ENCODE results near the gene RHCG.

Gene RHCG

GRCh38 chr15:89444241-89445225 lies 51.9 kb downstream of the RHCG start:
- no peaks in the 10 kb centered on the region for H3K36me3 ChIP-seq (ENCODE audit: control insufficient read depth in 1 of 2, insufficient read depth in 2 of 2, low read depth in 1 of 2, low read length in 2 of 2)
- no peak overlapping the region for H3K23ac ChIP-seq (ENCODE audit: low read length in 2 of 2)
- H2AK5ac ChIP-seq (ENCODE audit: low read length, severe bottlenecking), result no peak overlapping the region
- no peak overlapping the region for H3K9ac ChIP-seq (ENCODE audit: low read length)
- H3K27me3 ChIP-seq (ENCODE audit: control insufficient read depth in 1 of 2, insufficient read depth in 1 of 2, low read length in 2 of 2), result peaks cover 62 to 88% of the 10 kb centered on the region in 2 experiments
- H2BK120ac ChIP-seq (ENCODE audit: low read depth, low read length), result no peak overlapping the region
- H3K4me2 ChIP-seq (ENCODE audit: low read length, poor library complexity, severe bottlenecking), result no peak overlapping the region
- H3K4me1 ChIP-seq (ENCODE audit: control insufficient read depth, insufficient read depth, low read depth, low read length), result no peaks in the 10 kb centered on the region
- no peak overlapping the region for H2BK12ac ChIP-seq (ENCODE audit: low read length in 2 of 2)
- no peaks in the 10 kb centered on the region for H3K79me1 ChIP-seq (replicated peaks; ENCODE audit: low read length, poor library complexity, severe bottlenecking)
- no peaks in the 10 kb centered on the region for H3K9me3 ChIP-seq (ENCODE audit: control insufficient read depth, low read length)
- H2BK5ac ChIP-seq (ENCODE audit: low read depth, low read length, poor library complexity, severe bottlenecking), result no peak overlapping the region
- no peak overlapping the region for H3K27ac ChIP-seq (ENCODE audit: low read length, poor library complexity, severe bottlenecking)
- no peak overlapping the region for H3K4ac ChIP-seq (ENCODE audit: low read depth in 1 of 2, low read length in 2 of 2)
- H4K8ac ChIP-seq (ENCODE audit: low read length), result no peak overlapping the region
- no peak for DNase-seq
- no peak overlapping the region for H4K91ac ChIP-seq (ENCODE audit: low read length)
- 27% methylated on average over 17 of the region's 17 CpGs for WGBS
- H3K14ac ChIP-seq (ENCODE audit: low read length in 2 of 2), result no peak overlapping the region
- no peak overlapping the region for H3K18ac ChIP-seq (ENCODE audit: low read depth in 1 of 2, low read length in 2 of 2)
- no peak overlapping the region for H3K4me3 ChIP-seq (ENCODE audit: insufficient read depth in 1 of 2, low read depth in 1 of 2, low read length in 2 of 2)
- H2AFZ ChIP-seq (ENCODE audit: low read depth, low read length), result no peak overlapping the region
- no peak overlapping the region for H2BK15ac ChIP-seq (ENCODE audit: low read depth, poor library complexity, severe bottlenecking)

DNA sequence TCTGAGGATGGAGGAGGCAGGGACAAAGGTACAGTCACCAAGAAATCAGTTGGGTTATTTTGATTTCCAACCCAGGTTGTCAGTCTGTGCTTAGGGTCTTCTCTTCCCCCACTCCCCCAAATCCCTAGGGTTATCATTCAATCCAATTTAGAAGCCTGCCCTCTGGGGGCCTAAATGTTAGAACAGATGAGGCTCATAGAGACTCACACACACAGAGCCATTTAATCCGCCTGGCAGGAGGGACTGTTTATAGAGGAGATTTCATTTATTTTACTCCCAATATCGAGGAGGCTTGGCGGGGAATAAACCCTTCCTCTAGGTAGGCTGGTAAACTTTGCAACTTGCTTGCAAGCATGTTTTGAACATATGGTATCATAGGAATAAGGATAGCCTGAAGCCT lies 52.8 kb downstream of the RHCG start:
- H3K18ac ChIP-seq (ENCODE audit: low read depth in 1 of 2, low read length in 2 of 2), result no peak overlapping the region
- H2BK120ac ChIP-seq (ENCODE audit: low read depth, low read length), result no peak overlapping the region
- no peak overlapping the region for H3K9ac ChIP-seq (ENCODE audit: low read length)
- no peak overlapping the region for H3K4ac ChIP-seq (ENCODE audit: low read depth in 1 of 2, low read length in 2 of 2)
- no peak overlapping the region for H2BK12ac ChIP-seq (ENCODE audit: low read length in 2 of 2)
- H2AFZ ChIP-seq (ENCODE audit: low read depth, low read length), result no peak overlapping the region
- no peak overlapping the region for H3K14ac ChIP-seq (ENCODE audit: low read length in 2 of 2)
- peaks cover 58 to 86% of the 10 kb centered on the region in 2 experiments for H3K27me3 ChIP-seq (ENCODE audit: control insufficient read depth in 1 of 2, insufficient read depth in 1 of 2, low read length in 2 of 2)
- H3K4me3 ChIP-seq (ENCODE audit: insufficient read depth in 1 of 2, low read depth in 1 of 2, low read length in 2 of 2), result no peak overlapping the region
- H2BK15ac ChIP-seq (ENCODE audit: low read depth, poor library complexity, severe bottlenecking), result no peak overlapping the region
- no peaks in the 10 kb centered on the region for H3K9me3 ChIP-seq (ENCODE audit: control insufficient read depth, low read length)
- H3K23ac ChIP-seq (ENCODE audit: low read length in 2 of 2), result no peak overlapping the region
- WGBS, result no CpG with 5 or more reads among the region's 3 CpGs
- H3K79me1 ChIP-seq (replicated peaks; ENCODE audit: low read length, poor library complexity, severe bottlenecking), result no peaks in the 10 kb centered on the region
- no peak overlapping the region for H2BK5ac ChIP-seq (ENCODE audit: low read depth, low read length, poor library complexity, severe bottlenecking)
- DNase-seq, result no peak
- no peak overlapping the region for H4K91ac ChIP-seq (ENCODE audit: low read length)
- no peaks in the 10 kb centered on the region for H3K4me1 ChIP-seq (ENCODE audit: control insufficient read depth, insufficient read depth, low read depth, low read length)
- H2AK5ac ChIP-seq (ENCODE audit: low read length, severe bottlenecking), result no peak overlapping the region
- no peak overlapping the region for H3K27ac ChIP-seq (ENCODE audit: low read length, poor library complexity, severe bottlenecking)
- no peak overlapping the region for H4K8ac ChIP-seq (ENCODE audit: low read length)
- H3K36me3 ChIP-seq (ENCODE audit: control insufficient read depth in 1 of 2, insufficient read depth in 2 of 2, low read depth in 1 of 2, low read length in 2 of 2), result no peaks in the 10 kb centered on the region
- H3K4me2 ChIP-seq (ENCODE audit: low read length, poor library complexity, severe bottlenecking), result no peak overlapping the region

DNA sequence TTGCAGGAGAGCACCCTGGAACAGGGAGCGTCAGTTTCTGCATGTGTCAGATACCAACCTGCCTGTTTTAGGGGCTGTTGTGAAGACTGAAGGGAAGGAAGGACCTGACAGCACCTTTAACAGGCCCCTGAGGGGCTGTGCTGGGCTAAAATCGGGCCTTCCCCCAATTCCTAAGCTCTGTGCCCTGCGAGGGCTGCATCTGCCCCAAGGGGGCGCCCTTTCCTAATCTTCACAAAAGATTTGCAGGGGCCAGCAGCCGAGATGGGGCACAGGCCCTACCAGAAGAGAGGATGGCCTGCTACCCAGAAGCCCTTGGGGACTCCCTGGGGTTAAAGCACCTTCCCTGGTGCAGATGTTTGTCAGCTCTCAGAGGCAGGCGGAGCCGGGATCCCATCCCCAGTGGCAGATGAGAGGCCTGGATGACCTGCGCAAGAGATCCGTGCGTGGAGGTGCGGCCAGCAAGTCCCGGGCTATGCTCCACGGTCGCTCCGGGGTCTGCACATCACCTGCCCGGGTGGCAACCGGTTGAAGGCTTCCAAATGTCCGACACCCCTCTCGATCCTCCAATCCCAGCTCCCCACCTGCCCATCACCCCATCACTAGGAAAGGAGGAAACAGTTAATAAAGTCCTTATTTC lies 53.6 kb downstream of the RHCG start:
- H3K27ac ChIP-seq (ENCODE audit: low read length, poor library complexity, severe bottlenecking), result no peak overlapping the region
- no peak overlapping the region for H4K91ac ChIP-seq (ENCODE audit: low read length)
- no peak overlapping the region for H2BK120ac ChIP-seq (ENCODE audit: low read depth, low read length)
- H3K14ac ChIP-seq (ENCODE audit: low read length in 2 of 2), result no peak overlapping the region
- H2BK12ac ChIP-seq (ENCODE audit: low read length in 2 of 2), result no peak overlapping the region
- H3K4ac ChIP-seq (ENCODE audit: low read depth in 1 of 2, low read length in 2 of 2), result no peak overlapping the region
- H3K18ac ChIP-seq (ENCODE audit: low read depth in 1 of 2, low read length in 2 of 2), result no peak overlapping the region
- H3K23ac ChIP-seq (ENCODE audit: low read length in 2 of 2), result no peak overlapping the region
- no peak overlapping the region for H2AK5ac ChIP-seq (ENCODE audit: low read length, severe bottlenecking)
- H2AFZ ChIP-seq (ENCODE audit: low read depth, low read length), result no peak overlapping the region
- H3K4me3 ChIP-seq (ENCODE audit: insufficient read depth in 1 of 2, low read depth in 1 of 2, low read length in 2 of 2), result no peak overlapping the region
- no peak overlapping the region for H3K4me2 ChIP-seq (ENCODE audit: low read length, poor library complexity, severe bottlenecking)
- peak; percentile 6 for DNase-seq
- no peak overlapping the region for H3K9ac ChIP-seq (ENCODE audit: low read length)
- no peaks in the 10 kb centered on the region for H3K36me3 ChIP-seq (ENCODE audit: control insufficient read depth in 1 of 2, insufficient read depth in 2 of 2, low read depth in 1 of 2, low read length in 2 of 2)
- peaks cover 58 to 85% of the 10 kb centered on the region in 2 experiments for H3K27me3 ChIP-seq (ENCODE audit: control insufficient read depth in 1 of 2, insufficient read depth in 1 of 2, low read length in 2 of 2)
- H2BK15ac ChIP-seq (ENCODE audit: low read depth, poor library complexity, severe bottlenecking), result no peak overlapping the region
- WGBS, result 58% methylated on average over 16 of the region's 19 CpGs
- H3K4me1 ChIP-seq (ENCODE audit: control insufficient read depth, insufficient read depth, low read depth, low read length), result no peaks in the 10 kb centered on the region
- H3K79me1 ChIP-seq (replicated peaks; ENCODE audit: low read length, poor library complexity, severe bottlenecking), result no peaks in the 10 kb centered on the region
- H4K8ac ChIP-seq (ENCODE audit: low read length), result no peak overlapping the region
- no peak overlapping the region for H2BK5ac ChIP-seq (ENCODE audit: low read depth, low read length, poor library complexity, severe bottlenecking)
- H3K9me3 ChIP-seq (ENCODE audit: control insufficient read depth, low read length), result no peaks in the 10 kb centered on the region

DNA sequence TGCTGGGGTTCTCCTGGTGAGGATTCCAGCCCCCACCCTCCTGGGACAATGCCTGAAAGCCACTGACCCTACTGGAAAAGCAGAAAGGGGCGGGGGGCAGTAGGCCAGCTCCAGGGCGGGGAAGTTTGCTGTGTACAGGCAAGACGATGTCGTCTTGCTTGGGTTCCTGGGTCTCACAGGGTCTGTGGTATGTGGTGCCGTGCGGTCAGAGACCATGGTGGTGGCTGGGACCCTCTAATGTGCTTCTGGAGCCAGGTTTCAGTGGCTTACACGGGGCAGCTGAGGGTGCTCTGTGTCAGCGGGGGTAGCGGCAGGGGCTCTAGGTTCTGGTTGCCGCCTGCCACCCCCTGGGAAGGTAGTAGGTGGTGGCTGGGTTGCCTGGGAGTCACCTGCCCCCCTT lies 54.2 kb downstream of the RHCG start:
- H3K27ac ChIP-seq (ENCODE audit: low read length, poor library complexity, severe bottlenecking), result no peak overlapping the region
- no peak overlapping the region for H3K18ac ChIP-seq (ENCODE audit: low read depth in 1 of 2, low read length in 2 of 2)
- H3K9me3 ChIP-seq (ENCODE audit: control insufficient read depth, low read length), result no peaks in the 10 kb centered on the region
- H4K91ac ChIP-seq (ENCODE audit: low read length), result no peak overlapping the region
- H2BK120ac ChIP-seq (ENCODE audit: low read depth, low read length), result no peak overlapping the region
- H3K4me2 ChIP-seq (ENCODE audit: low read length, poor library complexity, severe bottlenecking), result no peak overlapping the region
- no peak overlapping the region for H3K9ac ChIP-seq (ENCODE audit: low read length)
- no peak overlapping the region for H3K23ac ChIP-seq (ENCODE audit: low read length in 2 of 2)
- no peak overlapping the region for H2BK5ac ChIP-seq (ENCODE audit: low read depth, low read length, poor library complexity, severe bottlenecking)
- H4K8ac ChIP-seq (ENCODE audit: low read length), result no peak overlapping the region
- no peak overlapping the region for H3K4me3 ChIP-seq (ENCODE audit: insufficient read depth in 1 of 2, low read depth in 1 of 2, low read length in 2 of 2)
- H3K14ac ChIP-seq (ENCODE audit: low read length in 2 of 2), result no peak overlapping the region
- H3K79me1 ChIP-seq (replicated peaks; ENCODE audit: low read length, poor library complexity, severe bottlenecking), result no peaks in the 10 kb centered on the region
- no peak overlapping the region for H2BK15ac ChIP-seq (ENCODE audit: low read depth, poor library complexity, severe bottlenecking)
- H2BK12ac ChIP-seq (ENCODE audit: low read length in 2 of 2), result no peak overlapping the region
- H3K4me1 ChIP-seq (ENCODE audit: control insufficient read depth, insufficient read depth, low read depth, low read length), result no peaks in the 10 kb centered on the region
- no peaks in the 10 kb centered on the region for H3K36me3 ChIP-seq (ENCODE audit: control insufficient read depth in 1 of 2, insufficient read depth in 2 of 2, low read depth in 1 of 2, low read length in 2 of 2)
- no peak overlapping the region for H2AK5ac ChIP-seq (ENCODE audit: low read length, severe bottlenecking)
- DNase-seq, result no peak
- H3K4ac ChIP-seq (ENCODE audit: low read depth in 1 of 2, low read length in 2 of 2), result no peak overlapping the region
- H3K27me3 ChIP-seq (ENCODE audit: control insufficient read depth in 1 of 2, insufficient read depth in 1 of 2, low read length in 2 of 2), result peaks cover 55 to 85% of the 10 kb centered on the region in 2 experiments
- 88% methylated on average over 10 of the region's 10 CpGs for WGBS
- no peak overlapping the region for H2AFZ ChIP-seq (ENCODE audit: low read depth, low read length)
